SK-MEL-5 (cell line): ENCODE measurements around the gene CSGALNACT2. TPM values are rescaled to one million over a fixed set of nuclear protein-coding genes. Genes with fewer than 3 reads are reported as not detected.

Experiments
- total RNA-seq: library from RNA; depleted of rRNA; stranded (reverse); fragments of >200 nt; shearing (Covaris generic); gene quantifications from 2 replicates; pipeline ENCODE4 v1.2.3, GENCODE V29; 2014; rRNA removed

The CSGALNACT2 gene
- total RNA-seq, 1 experiment from 2014 or later = 3.9 TPM

Other genes with a start within 250 kb of the CSGALNACT2 start
- gene RET, start 61.4 kb upstream of the CSGALNACT2 start, total RNA-seq = 0.24 TPM in 1 of 2 replicates, not detected in the other
- gene RASGEF1A, start 128.6 kb downstream of the CSGALNACT2 start, total RNA-seq = 4.2 and 4.4 TPM in 2 replicates
- gene FXYD4, start 233.2 kb downstream of the CSGALNACT2 start, total RNA-seq = not detected in 2 replicates